Esophagus muscularis mucosa (tissue), 4 donors: ENCODE results near the gene GPR158. TPM values are rescaled to one million over a fixed set of nuclear protein-coding genes. Genes with fewer than 3 reads are reported as not detected.

ENCODE experiments used
- DNase-seq: peaks from one replicate; pipeline ENCODE4 v3.0.0-alpha.2; 2017; ENCODE audit errors: extremely low spot score
- H3K27ac ChIP-seq, 4 donors: fragments of 200-600 bp; sonication (generic); replicated peaks in 1 of 4; 1 replicate in 3 of 4; 2 replicates in 1 of 4; pipeline ENCODE4 v1.5.1; 2016 to 2019; ENCODE audit warnings: mild to moderate bottlenecking in 1 of 4
- H3K27me3 ChIP-seq, 4 donors: fragments of 200-600 bp; sonication (generic); one replicate each; pipeline versions ENCODE4 v1.5.1 to v1.6.0; 2016 to 2019
- H3K36me3 ChIP-seq, 4 donors: fragments of 200-600 bp; sonication (generic); one replicate each; pipeline ENCODE4 v1.5.1; 2016 to 2019
- H3K4me1 ChIP-seq, 4 donors: fragments of 200-600 bp; sonication (generic); one replicate each; pipeline ENCODE4 v1.5.1; 2016 to 2019
- H3K4me3 ChIP-seq, 4 donors: fragments of 200-600 bp; sonication (generic); 1 replicate in 2 of 4; 2 replicates in 2 of 4; pipeline ENCODE4 v1.5.1; 2016 to 2019; ENCODE audit warnings: mild to moderate bottlenecking in 4 of 4, moderate library complexity in 1 of 4
- H3K9me3 ChIP-seq, 4 donors: fragments of 200-600 bp; sonication (generic); 1 replicate in 3 of 4; 2 replicates in 1 of 4; pipeline ENCODE4 v1.5.1; 2016 to 2019
- CTCF ChIP-seq, 3 experiments: fragments of 200-600 bp in 2 of 3; fragments of 450-650 bp in 1 of 3; sonication (generic) in 2 of 3; IDR thresholded peaks; one replicate each; pipeline ENCODE4 v1.5.1; 2017 to 2019; ENCODE audit warnings: antibody characterized with exemption in 3 of 3, mild to moderate bottlenecking in 2 of 3, moderate library complexity in 1 of 3
- EP300 ChIP-seq: sonication (generic); formaldehyde crosslinking; IDR thresholded peaks from one replicate; pipeline ENCODE4 v1.6.1; 2017; ENCODE audit warnings: antibody characterized with exemption
- POLR2A ChIP-seq: fragments of 450-650 bp; IDR thresholded peaks from one replicate; pipeline ENCODE4 v1.6.1; 2017; ENCODE audit warnings: antibody characterized with exemption, moderate library complexity, mild to moderate bottlenecking, low read depth
- POLR2AphosphoS5 ChIP-seq, 2 donors: sonication (generic); formaldehyde crosslinking; IDR thresholded peaks; one replicate each; pipeline ENCODE4 v1.6.1; 2017; ENCODE audit warnings: antibody characterized with exemption in 2 of 2
- WGBS: methylation state at CpG from one replicate; pipeline ENCODE4 v1.1.5; 2018; 5-methylcytosine and 5-hydroxymethylcytosine counted together
- intact Hi-C: fragments of 100-400 bp; cut with DNase I; formaldehyde crosslinking; loops from one replicate; pipeline ENCODE4 v1.15.1; 2023
- total RNA-seq, 4 donors: library from RNA; depleted of rRNA; stranded (reverse); fragments of >200 nt; gene quantifications; one replicate each; pipeline versions ENCODE4 v1.1.0 to v1.2.1, GENCODE V29; 2016

Gene GPR158
- total RNA-seq, 4 donors from 2014 or later = under 0.01 to 0.50 (median 0.13) TPM

- Histone ChIP-seq H3K9me3 (peaks cover 0 to 12% (median 6%) of the 10 kb centered on the region in 4 donors), H3K36me3 (no peaks in the 10 kb centered on the region), H3K27ac (no peak overlapping the region), H3K4me1 (no peaks in the 10 kb centered on the region), H3K27me3 (no peaks in the 10 kb centered on the region), H3K4me3 (no peak overlapping the region)
- no peak for DNase-seq
- 69% methylated on average over 1 of the region's 1 CpG for WGBS
- TF ChIP-seq CTCF (IDR thresholded peaks at IDR 0.05) = no peak
- TF ChIP-seq POLR2AphosphoS5 (IDR thresholded peaks at IDR 0.05) = no peak
- TF ChIP-seq EP300 = no peak
- TF ChIP-seq POLR2A = no peak
- intact Hi-C loops = no loop called here
Observed at GRCh38 chr10:25288181-25288580, 113.4 kb downstream of the GPR158 start.

- 83% methylated on average over 5 of the region's 5 CpGs for WGBS
- intact Hi-C loops = no loop called here
- no peak for DNase-seq
- Histone ChIP-seq H3K27ac (no peak overlapping the region), H3K4me1 (no peaks in the 10 kb centered on the region), H3K9me3 (no peaks in the 10 kb centered on the region), H3K4me3 (no peak overlapping the region), H3K36me3 (no peaks in the 10 kb centered on the region), H3K27me3 (no peaks in the 10 kb centered on the region)
- no peak for TF ChIP-seq POLR2AphosphoS5 (IDR thresholded peaks at IDR 0.05)
- no peak for TF ChIP-seq EP300
- no peak for TF ChIP-seq POLR2A
- TF ChIP-seq CTCF (IDR thresholded peaks at IDR 0.05) = no peak
Observed at GRCh38 chr10:25294032-25294926, 119.5 kb downstream of the GPR158 start.

- Histone ChIP-seq H3K4me3 (no peak overlapping the region), H3K9me3 (no peaks in the 10 kb centered on the region), H3K4me1 (no peaks in the 10 kb centered on the region), H3K27ac (no peak overlapping the region), H3K36me3 (no peaks in the 10 kb centered on the region), H3K27me3 (no peaks in the 10 kb centered on the region)
- intact Hi-C loops = no loop called here
- no peak for DNase-seq
- WGBS = 79% methylated on average over 1 of the region's 1 CpG
- TF ChIP-seq EP300 (no peak), POLR2AphosphoS5 (IDR thresholded peaks at IDR 0.05) (no peak), POLR2A (no peak), CTCF (IDR thresholded peaks at IDR 0.05) (no peak)
Observed at GRCh38 chr10:25296324-25296723, 121.5 kb downstream of the GPR158 start.

DNA sequence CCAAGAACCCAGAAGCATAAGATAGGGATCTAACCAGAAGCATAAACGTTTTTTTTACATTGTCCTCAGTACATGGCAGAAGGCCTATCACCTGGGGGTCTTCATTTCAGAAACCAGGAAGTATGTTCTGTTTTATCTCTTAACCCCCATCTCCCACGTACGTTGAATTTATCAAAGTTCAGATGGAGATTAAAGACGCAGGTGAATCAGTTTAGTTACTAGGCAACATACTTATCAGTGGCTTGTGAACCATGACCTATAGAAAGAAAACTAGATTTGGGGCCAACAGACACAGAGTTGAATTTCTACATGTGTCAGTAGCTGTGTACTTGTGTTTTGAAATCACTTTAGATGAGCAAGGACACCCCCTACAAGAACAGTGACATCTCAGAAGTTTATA is 122.7 kb downstream of the GPR158 start:
- WGBS = 79% methylated on average over 4 of the region's 4 CpGs
- Histone ChIP-seq H3K4me1 (no peaks in the 10 kb centered on the region), H3K9me3 (no peaks in the 10 kb centered on the region), H3K36me3 (no peaks in the 10 kb centered on the region), H3K27ac (no peak overlapping the region), H3K27me3 (no peaks in the 10 kb centered on the region), H3K4me3 (no peak overlapping the region)
- no peak for TF ChIP-seq POLR2AphosphoS5 (IDR thresholded peaks at IDR 0.05)
- no peak for TF ChIP-seq EP300
- TF ChIP-seq CTCF (IDR thresholded peaks at IDR 0.05) = no peak
- no peak for TF ChIP-seq POLR2A
- no peak for DNase-seq
- intact Hi-C loops = no loop called here
